KOPT-K1 (cell line): ENCODE measurements around the gene CPSF3.

Source experiments
- H3K27ac ChIP-seq: fragments of 200-600 bp; sonication (generic); 2 replicates; pipeline ENCODE4 v1.5.1; 2016; ENCODE audit warnings: antibody characterized with exemption, mild to moderate bottlenecking, low read depth, low read length; ENCODE audit not compliant: poor library complexity, severe bottlenecking
- H3K36me3 ChIP-seq: fragments of 200-600 bp; sonication (generic); 2 replicates; pipeline ENCODE4 v1.5.1; 2017; ENCODE audit warnings: antibody characterized with exemption, mild to moderate bottlenecking, low read length, moderate library complexity; ENCODE audit not compliant: insufficient read depth
- H3K9me3 ChIP-seq: fragments of 200-600 bp; sonication (generic); 2 replicates; pipeline ENCODE4 v1.5.1; 2017; ENCODE audit warnings: antibody characterized with exemption, low read length, mild to moderate bottlenecking; ENCODE audit not compliant: insufficient read depth, poor library complexity, severe bottlenecking

Gene CPSF3

GRCh38 chr2:9463698-9464034 is 40.2 kb downstream of the CPSF3 start:
- Histone ChIP-seq H3K9me3 (no peaks in the 10 kb centered on the region), H3K27ac (no peak overlapping the region), H3K36me3 (peaks cover 86% of the 10 kb centered on the region)

- H3K27ac ChIP-seq = no peak overlapping the region
- H3K9me3 ChIP-seq = no peaks in the 10 kb centered on the region
- peaks cover 86% of the 10 kb centered on the region for H3K36me3 ChIP-seq
Measured at GRCh38 chr2:9465170-9465569, 41.7 kb downstream of the CPSF3 start.

GRCh38 chr2:9466147-9466683 is 42.8 kb downstream of the CPSF3 start:
- Histone ChIP-seq H3K27ac (no peak overlapping the region), H3K36me3 (peaks cover 86% of the 10 kb centered on the region), H3K9me3 (no peaks in the 10 kb centered on the region)

- peaks cover 88% of the 10 kb centered on the region for H3K36me3 ChIP-seq
- H3K27ac ChIP-seq = no peak overlapping the region
- H3K9me3 ChIP-seq = no peaks in the 10 kb centered on the region
Measured at GRCh38 chr2:9467687-9468086, 44.2 kb downstream of the CPSF3 start.

- no peaks in the 10 kb centered on the region for H3K9me3 ChIP-seq
- H3K36me3 ChIP-seq = peaks cover 67% of the 10 kb centered on the region
Measured at GRCh38 chr2:9471206-9471605, 47.8 kb downstream of the CPSF3 start.

GRCh38 chr2:9472511-9472910 is 49.1 kb downstream of the CPSF3 start:
- H3K36me3 ChIP-seq = peaks cover 62% of the 10 kb centered on the region
- H3K9me3 ChIP-seq = no peaks in the 10 kb centered on the region
- no peak overlapping the region for H3K27ac ChIP-seq

More at GRCh38 chr2:9471206-9471605, 47.8 kb downstream of the CPSF3 start:
- no peak overlapping the region for H3K27ac ChIP-seq

GRCh38 chr2:9473308-9473984 is 50.0 kb downstream of the CPSF3 start:
- Histone ChIP-seq H3K36me3 (peaks cover 55% of the 10 kb centered on the region), H3K27ac (peak overlapping the region; percentile 73), H3K9me3 (no peaks in the 10 kb centered on the region)

GRCh38 chr2:9473985-9474360 is 50.5 kb downstream of the CPSF3 start:
- Histone ChIP-seq H3K36me3 (peaks cover 55% of the 10 kb centered on the region), H3K27ac (peak overlapping the region; percentile 73), H3K9me3 (no peaks in the 10 kb centered on the region)

- H3K27ac ChIP-seq = peak within 1 kb of the TSS; percentile 73
- peaks cover 55% of the 10 kb centered on the region for H3K36me3 ChIP-seq
- no peaks in the 10 kb centered on the region for H3K9me3 ChIP-seq
Measured at GRCh38 chr2:9474361-9475057, 51.1 kb downstream of the CPSF3 start, which contains the start of gene IAH1. TSS of gene IAH1 (plus strand) at chr2:9474551. CDS start at chr2:9474567, 16 bp downstream.

GRCh38 chr2:9477914-9478313 is 54.5 kb downstream of the CPSF3 start:
- H3K27ac ChIP-seq = no peak overlapping the region
- H3K9me3 ChIP-seq = no peaks in the 10 kb centered on the region
- peaks cover 56% of the 10 kb centered on the region for H3K36me3 ChIP-seq

- peaks cover 58% of the 10 kb centered on the region for H3K36me3 ChIP-seq
- H3K9me3 ChIP-seq = no peaks in the 10 kb centered on the region
- H3K27ac ChIP-seq = no peak overlapping the region
Measured at GRCh38 chr2:9478526-9478925, 55.1 kb downstream of the CPSF3 start.

GRCh38 chr2:9480157-9480556 is 56.7 kb downstream of the CPSF3 start:
- H3K27ac ChIP-seq = no peak overlapping the region
- peaks cover 74% of the 10 kb centered on the region for H3K36me3 ChIP-seq
- H3K9me3 ChIP-seq = no peaks in the 10 kb centered on the region

GRCh38 chr2:9483107-9483506 is 59.7 kb downstream of the CPSF3 start:
- H3K36me3 ChIP-seq = peaks cover 98% of the 10 kb centered on the region
- no peak overlapping the region for H3K27ac ChIP-seq

GRCh38 chr2:9484533-9484932 is 61.1 kb downstream of the CPSF3 start:
- H3K27ac ChIP-seq = no peak overlapping the region
- peaks cover 99% of the 10 kb centered on the region for H3K36me3 ChIP-seq
- no peaks in the 10 kb centered on the region for H3K9me3 ChIP-seq

More at GRCh38 chr2:9483107-9483506, 59.7 kb downstream of the CPSF3 start:
- H3K9me3 ChIP-seq = no peaks in the 10 kb centered on the region

GRCh38 chr2:9488583-9489547 is 65.4 kb downstream of the CPSF3 start:
- H3K27ac ChIP-seq = no peak overlapping the region
- H3K36me3 ChIP-seq = peaks cover 100% of the 10 kb centered on the region
- H3K9me3 ChIP-seq = no peaks in the 10 kb centered on the region
